Mesenchymal stem cell (in vitro differentiated cells and primary cell): Measurements from ENCODE around the gene RHBDD1.
A peak's percentile ranks its signal among the peaks of the same experiment; 100 is the strongest.

Experiments
- DNase-seq: peaks from one replicate; pipeline ENCODE4 v3.0.0-alpha.2; 2013
- H2AFZ ChIP-seq: one replicate; pipeline ENCODE4 v1.6.1; 2013; ENCODE audit warnings: low read depth, mild to moderate bottlenecking, control low read depth, inconsistent platforms, low read length, moderate library complexity
- H2AK5ac ChIP-seq: 2 replicates; pipeline ENCODE4 v1.6.1; 2013; ENCODE audit warnings: low read length, moderate library complexity, mild to moderate bottlenecking, inconsistent platforms; ENCODE audit not compliant: severe bottlenecking
- H2BK120ac ChIP-seq: one replicate; pipeline ENCODE4 v1.6.1; 2013; ENCODE audit warnings: low read depth, mild to moderate bottlenecking, inconsistent platforms, low read length, moderate library complexity
- H2BK12ac ChIP-seq, 2 experiments: one replicate each; pipeline ENCODE4 v1.6.1; 2013; ENCODE audit warnings: inconsistent platforms in 2 of 2, low read length in 2 of 2, mild to moderate bottlenecking in 2 of 2, moderate library complexity in 2 of 2, control low read depth in 1 of 2
- H2BK15ac ChIP-seq: one replicate; pipeline ENCODE4 v1.6.1; 2013; ENCODE audit warnings: mild to moderate bottlenecking, low read depth, inconsistent platforms; ENCODE audit not compliant: poor library complexity, severe bottlenecking
- H2BK5ac ChIP-seq: 2 replicates; pipeline ENCODE4 v1.6.1; 2013; ENCODE audit warnings: low read depth, mild to moderate bottlenecking, low read length, control low read depth, inconsistent platforms; ENCODE audit not compliant: poor library complexity, severe bottlenecking
- H3K14ac ChIP-seq, 2 experiments: one replicate each; pipeline ENCODE4 v1.6.1; 2013; ENCODE audit warnings: inconsistent platforms in 2 of 2, low read length in 2 of 2, control low read depth in 1 of 2, mild to moderate bottlenecking in 1 of 2, moderate library complexity in 1 of 2
- H3K18ac ChIP-seq, 2 experiments: one replicate each; pipeline ENCODE4 v1.6.1; 2013; ENCODE audit warnings: inconsistent platforms in 2 of 2, low read length in 2 of 2, control low read depth in 1 of 2, low read depth in 1 of 2, mild to moderate bottlenecking in 1 of 2
- H3K23ac ChIP-seq, 2 experiments: one replicate each; pipeline ENCODE4 v1.6.1; 2013; ENCODE audit warnings: inconsistent platforms in 2 of 2, low read length in 2 of 2, mild to moderate bottlenecking in 2 of 2, moderate library complexity in 2 of 2, control low read depth in 1 of 2
- H3K27ac ChIP-seq: 2 replicates; pipeline ENCODE4 v1.5.1; 2013; ENCODE audit warnings: mild to moderate bottlenecking, moderate library complexity, low read length, control low read depth, inconsistent platforms; ENCODE audit not compliant: poor library complexity, severe bottlenecking
- H3K27me3 ChIP-seq, 2 experiments: 2 replicates each; pipeline versions ENCODE4 v1.6.1 to v1.7.0; 2013; ENCODE audit warnings: low read length in 2 of 2, mild to moderate bottlenecking in 2 of 2, moderate library complexity in 2 of 2, control low read depth in 1 of 2, inconsistent platforms in 1 of 2; ENCODE audit not compliant: control insufficient read depth in 1 of 2, insufficient read depth in 1 of 2
- H3K36me3 ChIP-seq, 2 experiments: 2 replicates each; pipeline versions ENCODE4 v1.6.1 to v1.7.0; 2013; ENCODE audit warnings: low read length in 2 of 2, control low read depth in 1 of 2, inconsistent platforms in 1 of 2, low read depth in 1 of 2, mild to moderate bottlenecking in 1 of 2; ENCODE audit not compliant: insufficient read depth in 2 of 2, control insufficient read depth in 1 of 2
- H3K4ac ChIP-seq, 2 experiments: one replicate each; pipeline ENCODE4 v1.6.1; 2013; ENCODE audit warnings: inconsistent platforms in 2 of 2, low read length in 2 of 2, mild to moderate bottlenecking in 2 of 2, moderate library complexity in 2 of 2, control low read depth in 1 of 2, low read depth in 1 of 2
- H3K4me1 ChIP-seq: 2 replicates; pipeline ENCODE4 v1.6.1; 2013; ENCODE audit warnings: low read depth, low read length, control low read depth; ENCODE audit not compliant: control insufficient read depth, insufficient read depth
- H3K4me2 ChIP-seq: 2 replicates; pipeline ENCODE4 v1.6.1; 2013; ENCODE audit warnings: low read length, mild to moderate bottlenecking, inconsistent platforms; ENCODE audit not compliant: poor library complexity, severe bottlenecking
- H3K4me3 ChIP-seq, 2 experiments: 2 replicates each; pipeline versions ENCODE4 v1.5.1 to v1.7.0; 2013; ENCODE audit warnings: low read length in 2 of 2, mild to moderate bottlenecking in 2 of 2, control low read depth in 1 of 2, low read depth in 1 of 2; ENCODE audit not compliant: insufficient read depth in 1 of 2
- H3K79me1 ChIP-seq: replicated peaks from 2 replicates; pipeline ENCODE4 v1.6.1; 2013; ENCODE audit warnings: mild to moderate bottlenecking, control low read depth, low read length, inconsistent platforms; ENCODE audit not compliant: poor library complexity, severe bottlenecking
- H3K9ac ChIP-seq: 2 replicates; pipeline ENCODE4 v1.7.0; 2013; ENCODE audit warnings: mild to moderate bottlenecking, low read length, moderate library complexity
- H3K9me3 ChIP-seq: 2 replicates; pipeline ENCODE4 v1.7.0; 2013; ENCODE audit warnings: mild to moderate bottlenecking, low read length; ENCODE audit not compliant: control insufficient read depth
- H4K8ac ChIP-seq: one replicate; pipeline ENCODE4 v1.6.1; 2013; ENCODE audit warnings: inconsistent platforms, mild to moderate bottlenecking, low read length, moderate library complexity
- H4K91ac ChIP-seq: one replicate; pipeline ENCODE4 v1.6.1; 2013; ENCODE audit warnings: mild to moderate bottlenecking, low read length, inconsistent platforms
- WGBS: methylation state at CpG from one replicate; pipeline ENCODE4 v1.1.7; 2013; ENCODE audit warnings: mixed read lengths; 5-methylcytosine and 5-hydroxymethylcytosine counted together

The RHBDD1 gene

GRCh38 chr2:226862623-226863022 lies 26.8 kb downstream of the RHBDD1 start:
- Histone ChIP-seq H2AFZ (no peak overlapping the region), H3K4me2 (no peak overlapping the region), H3K4me1 (no peaks in the 10 kb centered on the region), H3K36me3 (peaks cover 0 to 21% of the 10 kb centered on the region in 2 experiments), H3K18ac (no peak overlapping the region), H3K27me3 (no peaks in the 10 kb centered on the region), H2BK12ac (no peak overlapping the region), H2AK5ac (no peak overlapping the region), H3K79me1 (peaks cover 28% of the 10 kb centered on the region), H2BK15ac (no peak overlapping the region), H3K9me3 (no peaks in the 10 kb centered on the region), H2BK5ac (no peak overlapping the region), H3K4ac (no peak overlapping the region), H2BK120ac (no peak overlapping the region), H3K27ac (no peak overlapping the region), H4K8ac (peak overlapping the region; percentile 9), H4K91ac (no peak overlapping the region), H3K4me3 (no peak overlapping the region), H3K23ac (peak overlapping the region in 1 of 2 experiments; percentile 57), H3K9ac (no peak overlapping the region), H3K14ac (no peak overlapping the region)
- DNase-seq: no peak
- 49% methylated on average over 2 of the region's 2 CpGs for WGBS

- Histone ChIP-seq H3K23ac (no peak overlapping the region), H2AK5ac (no peak overlapping the region), H2BK5ac (no peak overlapping the region), H3K4ac (no peak overlapping the region), H3K4me2 (no peak overlapping the region), H3K36me3 (peaks cover 0 to 41% of the 10 kb centered on the region in 2 experiments), H3K4me1 (no peaks in the 10 kb centered on the region), H3K9me3 (no peaks in the 10 kb centered on the region), H4K8ac (no peak overlapping the region), H2BK120ac (no peak overlapping the region), H3K79me1 (peaks cover 22% of the 10 kb centered on the region), H3K27me3 (no peaks in the 10 kb centered on the region), H2BK15ac (no peak overlapping the region), H2BK12ac (no peak overlapping the region), H3K27ac (no peak overlapping the region), H3K14ac (no peak overlapping the region), H3K9ac (no peak overlapping the region), H3K18ac (no peak overlapping the region), H2AFZ (no peak overlapping the region), H4K91ac (no peak overlapping the region), H3K4me3 (no peak overlapping the region)
- DNase-seq: no peak
- 80% methylated on average over 1 of the region's 1 CpG for WGBS
Measured at GRCh38 chr2:226865273-226865672, 29.4 kb downstream of the RHBDD1 start.

- Histone ChIP-seq H2AFZ (no peak overlapping the region), H3K14ac (no peak overlapping the region), H2BK5ac (no peak overlapping the region), H2BK120ac (no peak overlapping the region), H3K27me3 (no peaks in the 10 kb centered on the region), H3K18ac (no peak overlapping the region), H4K8ac (no peak overlapping the region), H3K9ac (no peak overlapping the region), H3K4me3 (no peak overlapping the region), H3K36me3 (peaks cover 0 to 46% of the 10 kb centered on the region in 2 experiments), H3K27ac (no peak overlapping the region), H3K79me1 (peaks cover 22% of the 10 kb centered on the region), H4K91ac (no peak overlapping the region), H3K23ac (no peak overlapping the region), H3K4ac (no peak overlapping the region), H3K9me3 (no peaks in the 10 kb centered on the region), H3K4me1 (no peaks in the 10 kb centered on the region), H2BK12ac (no peak overlapping the region), H2AK5ac (no peak overlapping the region), H3K4me2 (no peak overlapping the region), H2BK15ac (no peak overlapping the region)
- 99% methylated on average over 6 of the region's 6 CpGs for WGBS
- DNase-seq: no peak
Measured at GRCh38 chr2:226865710-226866109, 29.9 kb downstream of the RHBDD1 start.

- no peak for DNase-seq
- Histone ChIP-seq H4K91ac (no peak overlapping the region), H2AFZ (no peak overlapping the region), H3K4me2 (no peak overlapping the region), H4K8ac (no peak overlapping the region), H3K18ac (no peak overlapping the region), H3K79me1 (peaks cover 12% of the 10 kb centered on the region), H2BK120ac (no peak overlapping the region), H3K4me1 (no peaks in the 10 kb centered on the region), H2BK5ac (no peak overlapping the region), H3K27me3 (no peaks in the 10 kb centered on the region), H3K4ac (no peak overlapping the region), H3K4me3 (no peak overlapping the region), H3K9ac (no peak overlapping the region), H2BK12ac (no peak overlapping the region), H2AK5ac (no peak overlapping the region), H3K36me3 (peaks cover 0 to 51% of the 10 kb centered on the region in 2 experiments), H3K9me3 (no peaks in the 10 kb centered on the region), H3K27ac (no peak overlapping the region), H3K23ac (no peak overlapping the region), H3K14ac (no peak overlapping the region), H2BK15ac (no peak overlapping the region)
- WGBS: 82% methylated on average over 6 of the region's 7 CpGs
Measured at GRCh38 chr2:226868331-226869162, 32.7 kb downstream of the RHBDD1 start.
